Lower lobe of right lung (tissue), 2 donors: ENCODE measurements around the gene KIF25. TPM values are rescaled to one million over a fixed set of nuclear protein-coding genes. Genes with fewer than 3 reads are reported as not detected.

ENCODE experiments used
- ATAC-seq, 2 donors: fragments of 200-7000 bp; cut with Tn5 transposase; one replicate each; pipeline ENCODE4 v1.9.1; 2020 to 2022; ENCODE audit warnings: mild to moderate bottlenecking in 2 of 2, moderate library complexity in 2 of 2
- DNase-seq: peaks from one replicate; pipeline ENCODE4 v3.0.0-alpha.2; 2020
- H3K27ac ChIP-seq: fragments of 200-600 bp; one replicate; pipeline ENCODE4 v1.8.0; 2022
- H3K27me3 ChIP-seq: fragments of 200-600 bp; one replicate; pipeline ENCODE4 v1.8.0; 2022; ENCODE audit warnings: low read depth
- H3K36me3 ChIP-seq: fragments of 200-600 bp; one replicate; pipeline ENCODE4 v1.8.0; 2022; ENCODE audit warnings: mild to moderate bottlenecking
- H3K4me1 ChIP-seq: fragments of 200-600 bp; one replicate; pipeline ENCODE4 v1.8.0; 2022
- H3K4me3 ChIP-seq: fragments of 200-600 bp; one replicate; pipeline ENCODE4 v1.8.0; 2022; ENCODE audit warnings: mild to moderate bottlenecking
- H3K9me3 ChIP-seq: fragments of 200-600 bp; one replicate; pipeline ENCODE4 v1.8.0; 2022
- intact Hi-C: fragments of 100-400 bp; cut with DNase I; formaldehyde crosslinking; loops from one replicate; pipeline ENCODE4 v1.11.0; 2022
- total RNA-seq: library from RNA; stranded (reverse); fragmentation: NEBNext Ultra II Directional; extraction: Animal tissue kit (Norgen Biotek cat#: 25700); gene quantifications from one replicate; pipeline ENCODE4 v1.2.1, GENCODE V29; 2021
- TF ChIP-seq, protein P1 (sequence below): fragments of 200-600 bp; IDR thresholded peaks from one replicate; pipeline ENCODE4 v1.8.0; 2022; ENCODE audit warnings: antibody characterized with exemption, mild to moderate bottlenecking
- donor health status: DM: no; HTN: yes; CAD: no; lungs with severe emphysema.

KIF25 gene
- total RNA-seq, 1 donor from 2014 or later: 0.56 TPM

DNA sequence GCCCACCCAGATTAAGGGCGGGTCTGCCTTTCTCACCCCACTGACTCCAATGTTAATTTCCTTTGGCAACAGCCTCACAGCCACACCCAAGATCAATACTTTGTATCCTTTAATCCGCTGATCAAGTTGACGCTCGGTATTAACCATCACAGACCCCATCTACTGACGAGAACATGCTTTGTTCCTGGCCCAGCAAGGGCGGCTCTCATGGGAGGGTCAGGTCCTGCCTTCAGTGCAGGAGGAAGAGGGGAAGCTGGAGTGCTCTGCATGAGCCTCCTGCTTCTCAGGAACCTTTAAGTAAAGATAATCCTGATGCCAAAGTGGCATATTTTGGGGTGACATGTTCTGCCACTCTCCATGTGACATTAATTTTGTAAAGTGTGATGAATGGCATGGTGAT, 8.3 kb downstream of the KIF25 start:
- Histone ChIP-seq H3K4me1 (peaks cover 7% of the 10 kb centered on the region), H3K4me3 (no peak overlapping the region), H3K36me3 (no peaks in the 10 kb centered on the region), H3K9me3 (peaks cover 7% of the 10 kb centered on the region), H3K27ac (no peak overlapping the region), H3K27me3 (no peaks in the 10 kb centered on the region)
- DNase-seq (no peak), ATAC-seq (no peak)
- TF ChIP-seq, protein P1, sequence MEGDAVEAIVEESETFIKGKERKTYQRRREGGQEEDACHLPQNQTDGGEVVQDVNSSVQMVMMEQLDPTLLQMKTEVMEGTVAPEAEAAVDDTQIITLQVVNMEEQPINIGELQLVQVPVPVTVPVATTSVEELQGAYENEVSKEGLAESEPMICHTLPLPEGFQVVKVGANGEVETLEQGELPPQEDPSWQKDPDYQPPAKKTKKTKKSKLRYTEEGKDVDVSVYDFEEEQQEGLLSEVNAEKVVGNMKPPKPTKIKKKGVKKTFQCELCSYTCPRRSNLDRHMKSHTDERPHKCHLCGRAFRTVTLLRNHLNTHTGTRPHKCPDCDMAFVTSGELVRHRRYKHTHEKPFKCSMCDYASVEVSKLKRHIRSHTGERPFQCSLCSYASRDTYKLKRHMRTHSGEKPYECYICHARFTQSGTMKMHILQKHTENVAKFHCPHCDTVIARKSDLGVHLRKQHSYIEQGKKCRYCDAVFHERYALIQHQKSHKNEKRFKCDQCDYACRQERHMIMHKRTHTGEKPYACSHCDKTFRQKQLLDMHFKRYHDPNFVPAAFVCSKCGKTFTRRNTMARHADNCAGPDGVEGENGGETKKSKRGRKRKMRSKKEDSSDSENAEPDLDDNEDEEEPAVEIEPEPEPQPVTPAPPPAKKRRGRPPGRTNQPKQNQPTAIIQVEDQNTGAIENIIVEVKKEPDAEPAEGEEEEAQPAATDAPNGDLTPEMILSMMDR: no peak
- intact Hi-C loops: no loop called here

DNA sequence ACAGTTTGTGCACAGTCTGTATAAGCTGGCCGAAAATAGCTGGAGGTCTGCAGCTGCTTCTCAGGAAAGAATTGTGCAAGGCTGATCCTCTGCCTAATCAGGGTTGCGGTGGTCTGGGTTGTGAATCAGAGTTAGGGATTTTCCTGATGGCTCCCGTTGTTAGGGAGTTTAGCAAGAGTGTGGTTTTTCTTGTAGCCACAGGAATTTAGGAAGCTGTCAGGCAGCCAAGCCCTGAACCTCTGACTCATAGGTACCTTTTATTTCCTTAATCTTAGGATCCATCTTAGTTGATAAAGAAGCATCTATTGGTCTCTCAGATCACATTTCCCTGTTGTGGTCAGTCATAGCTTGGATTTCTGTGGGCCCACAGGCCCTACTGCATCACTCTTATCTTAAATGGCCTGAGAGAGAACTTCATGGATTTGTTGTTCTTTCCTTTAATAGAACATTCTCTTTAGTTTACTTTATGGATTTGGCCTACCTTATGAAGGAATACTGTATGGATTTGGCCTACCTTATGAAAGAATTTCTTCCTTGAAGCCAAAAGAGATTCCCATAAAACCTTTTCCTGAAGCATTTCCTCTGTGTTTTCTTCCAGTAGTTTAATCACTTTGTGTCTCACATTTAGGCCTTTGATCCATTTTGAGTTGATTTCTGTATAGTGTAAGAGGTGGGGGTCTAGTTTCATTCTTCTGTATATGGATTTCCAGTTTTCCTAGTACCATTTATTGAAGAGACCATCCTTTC, 10.3 kb downstream of the KIF25 start:
- Histone ChIP-seq H3K9me3 (peaks cover 26% of the 10 kb centered on the region), H3K4me3 (no peak overlapping the region), H3K27me3 (no peaks in the 10 kb centered on the region), H3K4me1 (peaks cover 7% of the 10 kb centered on the region), H3K36me3 (no peaks in the 10 kb centered on the region), H3K27ac (no peak overlapping the region)
- intact Hi-C loops: no loop called here
- DNase-seq (peak; percentile 51), ATAC-seq (peak; percentile 86 to 91)
- TF ChIP-seq, protein P1: no peak

DNA sequence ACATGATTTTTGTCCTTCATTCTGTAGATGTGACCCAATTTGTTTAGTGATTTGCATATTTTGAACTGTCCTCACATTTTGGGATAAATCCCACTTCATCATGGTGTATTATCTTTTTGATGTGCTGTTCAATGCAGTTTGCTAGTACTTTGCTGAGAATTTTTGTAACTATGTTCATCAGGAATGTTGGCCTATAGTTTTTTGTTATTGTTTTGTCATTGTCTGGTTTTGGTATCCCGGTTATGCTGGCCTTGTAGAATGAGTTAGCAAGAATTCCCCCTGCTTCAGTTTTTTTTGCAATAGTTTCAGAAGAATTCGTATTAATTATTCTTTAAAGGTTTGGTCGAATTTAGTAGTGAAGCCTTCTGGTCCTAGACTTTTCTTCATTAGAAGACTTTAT, 11.9 kb downstream of the KIF25 start:
- TF ChIP-seq, protein P1: no peak
- Histone ChIP-seq H3K27ac (no peak overlapping the region), H3K9me3 (peaks cover 27% of the 10 kb centered on the region), H3K4me3 (no peak overlapping the region), H3K36me3 (no peaks in the 10 kb centered on the region), H3K4me1 (peaks cover 7% of the 10 kb centered on the region), H3K27me3 (no peaks in the 10 kb centered on the region)
- intact Hi-C loops: no loop called here
- ATAC-seq (no peak), DNase-seq (no peak)

DNA sequence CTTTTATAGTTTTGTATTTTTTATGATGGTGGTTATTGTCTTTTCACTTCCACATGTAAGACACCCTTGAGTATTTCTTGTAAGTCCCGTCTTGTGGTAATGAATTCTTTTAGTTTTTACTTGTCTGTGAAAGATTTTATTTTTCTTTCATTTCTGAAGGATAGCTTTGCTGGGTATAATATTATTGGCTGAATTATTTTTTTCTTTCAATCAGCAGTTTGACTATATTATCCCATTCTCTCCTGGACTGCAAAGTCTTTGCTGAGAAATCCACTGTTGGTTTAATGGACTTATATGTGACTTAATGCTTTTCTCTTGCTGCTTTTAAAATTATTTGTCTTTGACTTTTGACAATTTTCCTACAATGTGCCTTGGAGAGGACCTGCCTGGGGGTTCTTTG, 13.8 kb downstream of the KIF25 start:
- ATAC-seq (no peak), DNase-seq (no peak)
- H3K4me1 ChIP-seq: peaks cover 7% of the 10 kb centered on the region
- H3K27ac ChIP-seq: no peak overlapping the region
- H3K9me3 ChIP-seq: peaks cover 27% of the 10 kb centered on the region
- no peak overlapping the region for H3K4me3 ChIP-seq
- H3K27me3 ChIP-seq: no peaks in the 10 kb centered on the region
- intact Hi-C loops: no loop called here
- no peaks in the 10 kb centered on the region for H3K36me3 ChIP-seq
- TF ChIP-seq, protein P1: no peak

DNA sequence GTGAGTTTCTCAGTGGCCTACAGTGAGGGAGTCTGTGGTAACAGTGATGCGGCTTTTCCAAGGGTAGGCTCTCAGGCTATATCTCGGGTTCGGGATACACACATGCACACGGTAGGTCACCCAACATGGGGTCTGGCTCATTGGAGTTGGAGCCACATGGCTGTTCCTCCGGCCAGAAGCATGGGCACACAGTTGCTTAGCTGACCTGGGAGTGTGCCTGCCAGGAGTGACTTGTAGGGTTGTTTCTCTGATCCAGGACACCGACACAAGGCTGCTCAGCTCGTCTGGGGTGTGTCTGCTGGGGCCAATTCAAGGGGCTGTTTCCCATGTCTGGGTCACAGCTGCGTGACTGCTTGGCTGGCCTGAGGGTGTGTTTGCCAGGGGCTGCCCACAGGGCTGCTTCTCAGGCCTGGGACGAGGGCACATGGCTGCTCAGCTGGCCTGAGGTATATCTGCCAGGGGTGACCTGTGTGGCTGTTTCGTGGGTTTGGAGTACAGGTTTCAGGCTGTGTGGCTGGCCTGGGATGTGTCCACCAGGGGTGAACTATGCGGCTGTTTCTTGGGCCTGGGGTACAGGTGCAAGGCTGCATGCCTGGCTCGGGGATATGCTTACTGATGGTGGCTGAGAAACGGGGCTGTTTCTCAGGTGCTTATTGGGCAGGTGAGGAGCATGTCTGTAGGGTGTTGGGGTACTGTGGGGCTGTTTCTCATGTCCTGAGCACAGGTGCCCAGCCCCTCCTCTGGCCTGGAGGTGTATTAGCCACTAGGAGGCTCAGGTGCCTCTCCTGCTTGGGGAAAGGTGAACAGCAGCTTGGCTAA, 15.2 kb downstream of the KIF25 start:
- Histone ChIP-seq H3K4me3 (no peak overlapping the region), H3K36me3 (no peaks in the 10 kb centered on the region), H3K27ac (no peak overlapping the region), H3K27me3 (no peaks in the 10 kb centered on the region), H3K9me3 (peaks cover 27% of the 10 kb centered on the region), H3K4me1 (peaks cover 2% of the 10 kb centered on the region)
- ATAC-seq: no peak
- intact Hi-C loops: no loop called here
- TF ChIP-seq, protein P1: no peak
- peak; percentile 27 for DNase-seq
